ENCODE results near the gene GRB14.

DNA sequence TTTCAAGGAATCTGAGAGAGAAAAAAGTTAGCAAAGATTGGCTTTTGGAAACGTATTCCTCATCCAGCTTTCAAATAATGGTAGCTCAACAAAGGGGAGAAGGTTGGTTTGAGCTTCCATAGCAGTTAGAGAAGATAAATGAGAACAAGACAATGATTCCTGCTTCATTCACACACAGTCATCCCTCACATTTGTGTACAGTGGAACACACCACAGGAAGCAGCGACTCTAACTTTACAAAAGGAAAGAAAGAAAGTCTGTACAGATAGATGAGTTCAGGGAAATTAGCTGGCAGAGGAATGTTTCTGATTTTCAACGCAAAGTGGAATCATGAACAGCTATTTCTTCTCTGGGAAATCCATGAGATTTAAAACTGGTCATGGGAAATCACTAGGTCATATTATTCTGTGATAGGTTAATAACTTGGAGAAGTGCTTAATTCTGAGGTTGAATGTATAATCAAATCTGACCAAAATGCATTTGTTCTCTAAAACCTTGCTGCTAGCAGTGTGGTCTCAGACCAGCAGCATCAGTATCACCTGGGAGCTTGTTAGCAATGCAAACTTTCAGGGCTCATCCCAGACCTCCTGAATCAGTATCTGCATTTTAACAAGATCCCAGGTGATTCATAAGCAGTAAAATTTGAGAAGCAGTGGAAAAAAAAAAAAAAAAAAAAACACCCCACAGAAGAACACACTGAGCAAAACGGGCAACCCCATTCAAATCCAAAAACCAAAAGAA lies 112.0 kb downstream of the GRB14 start:
- no peak for TF ChIP-seq CTCF (IDR thresholded peaks at IDR 0.05)
- TF ChIP-seq POLR2A (IDR thresholded peaks at IDR 0.05), result no peak

Measured in uterus (tissue), 2 donors.